ENCODE data around the gene RFK.

GRCh38 chr9:76349865-76350264 is 44.4 kb downstream of the RFK start:
- TF ChIP-seq CTCF (conservative IDR thresholded peaks at IDR 0.05), result no peak
- TF ChIP-seq ZFX (IDR thresholded peaks at IDR 0.05), result no peak

Data from C4-2B (cell line).